Activated CD4-positive, alpha-beta T cell treated with anti-CD3 and anti-CD28 coated beads, Interleukin-2, amount 50 U/mL, for 16 hours (primary cell): ENCODE results near the gene ADARB2.
"Not testable (repeated sequence)": the region's sequence is repeated elsewhere in the genome, so short reads cannot be mapped to it uniquely, and the experiment has no call there.

Experiments used
- DNase-seq: peaks from one replicate; pipeline ENCODE4 v3.0.0-alpha.2; 2020

Gene ADARB2

GRCh38 chr10:1173091-1173490 is 564.2 kb downstream of the ADARB2 start:
- no peak for DNase-seq

DNA sequence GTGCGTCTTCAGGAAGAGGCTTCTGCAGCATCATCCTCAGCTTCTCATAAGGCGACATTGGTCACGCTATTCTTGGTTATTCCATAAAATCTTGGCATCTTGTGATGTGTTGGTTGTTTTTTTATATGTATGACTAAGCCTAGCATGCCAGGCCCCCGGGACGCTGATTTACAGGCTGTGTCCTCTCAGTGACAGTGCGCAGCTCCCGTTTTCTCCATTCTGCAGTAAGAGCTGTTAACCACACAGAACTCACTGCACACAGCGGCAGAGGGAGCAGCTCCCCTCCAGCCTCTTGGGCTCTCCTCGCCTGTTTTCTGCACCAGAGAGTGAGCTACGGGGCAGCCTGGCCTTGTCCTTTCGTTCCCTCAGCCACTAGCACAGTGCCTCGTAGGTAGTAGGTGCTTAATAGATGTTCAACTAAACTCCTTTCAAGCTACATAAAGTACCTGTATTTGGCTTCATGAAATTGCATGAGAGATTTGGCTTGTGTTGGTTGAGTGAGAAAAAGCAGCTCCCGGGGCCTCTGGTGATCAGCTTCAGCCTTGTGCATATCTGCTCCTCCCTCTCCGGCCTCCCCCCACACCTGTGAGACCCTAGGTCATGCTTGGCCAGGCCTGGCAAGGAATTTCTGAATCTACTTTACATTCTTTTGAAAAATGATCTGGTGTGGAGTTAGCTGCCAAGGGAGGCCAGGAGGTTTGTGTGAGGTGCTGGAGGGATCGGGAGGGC is 564.9 kb downstream of the ADARB2 start:
- DNase-seq = no peak

DNA sequence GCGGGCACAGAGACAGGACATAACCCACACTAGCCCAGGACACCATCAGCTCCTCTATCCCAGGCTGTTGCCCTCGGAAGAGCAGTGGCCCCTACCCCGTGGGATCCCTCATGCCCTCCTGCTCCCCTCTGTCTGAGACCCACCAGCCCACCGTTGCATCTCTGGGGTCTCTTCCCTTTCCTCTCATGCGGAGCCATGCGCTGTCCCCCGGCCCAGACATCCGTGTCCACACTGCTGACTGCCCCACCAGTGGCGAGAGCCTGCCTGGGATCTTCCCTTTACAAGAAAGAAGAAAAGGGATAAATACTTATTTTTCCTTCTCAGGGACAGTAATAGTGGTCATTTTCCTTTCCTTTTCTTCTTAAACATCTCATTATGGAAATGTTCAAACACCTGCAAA is 565.7 kb downstream of the ADARB2 start:
- no peak for DNase-seq

DNA sequence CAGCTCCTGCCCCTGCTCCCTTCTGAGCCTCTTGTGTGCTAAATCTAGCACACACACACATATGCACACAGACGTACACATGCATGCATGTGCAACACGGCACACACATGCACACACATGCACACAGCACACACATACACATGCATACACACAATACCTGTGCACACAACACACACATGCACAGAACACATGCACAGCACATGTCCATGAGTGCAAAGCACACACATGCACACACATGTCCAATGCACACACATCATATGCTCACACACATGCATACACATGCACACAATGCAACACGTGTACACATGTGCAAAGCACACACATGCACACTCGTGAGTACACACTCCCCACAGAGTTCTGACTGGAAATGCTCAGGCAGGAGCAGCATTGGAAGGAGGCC is 566.1 kb downstream of the ADARB2 start:
- no peak for DNase-seq

DNA sequence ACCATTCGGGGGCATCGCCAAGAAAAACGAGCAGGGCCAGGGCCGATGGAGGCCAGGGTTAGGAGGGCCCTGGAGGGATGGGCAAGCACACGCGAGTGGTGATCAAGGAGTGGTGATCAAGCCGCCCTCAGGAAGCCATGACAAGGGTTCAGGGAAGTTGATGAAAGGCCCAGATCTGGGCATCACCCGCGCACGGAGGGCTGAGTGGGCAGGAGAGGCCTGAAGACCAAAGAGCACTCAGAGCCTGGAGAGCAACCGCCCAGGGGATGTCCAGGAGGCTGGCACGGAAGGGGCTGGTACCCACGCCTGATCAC is 566.5 kb downstream of the ADARB2 start:
- no peak for DNase-seq

DNA sequence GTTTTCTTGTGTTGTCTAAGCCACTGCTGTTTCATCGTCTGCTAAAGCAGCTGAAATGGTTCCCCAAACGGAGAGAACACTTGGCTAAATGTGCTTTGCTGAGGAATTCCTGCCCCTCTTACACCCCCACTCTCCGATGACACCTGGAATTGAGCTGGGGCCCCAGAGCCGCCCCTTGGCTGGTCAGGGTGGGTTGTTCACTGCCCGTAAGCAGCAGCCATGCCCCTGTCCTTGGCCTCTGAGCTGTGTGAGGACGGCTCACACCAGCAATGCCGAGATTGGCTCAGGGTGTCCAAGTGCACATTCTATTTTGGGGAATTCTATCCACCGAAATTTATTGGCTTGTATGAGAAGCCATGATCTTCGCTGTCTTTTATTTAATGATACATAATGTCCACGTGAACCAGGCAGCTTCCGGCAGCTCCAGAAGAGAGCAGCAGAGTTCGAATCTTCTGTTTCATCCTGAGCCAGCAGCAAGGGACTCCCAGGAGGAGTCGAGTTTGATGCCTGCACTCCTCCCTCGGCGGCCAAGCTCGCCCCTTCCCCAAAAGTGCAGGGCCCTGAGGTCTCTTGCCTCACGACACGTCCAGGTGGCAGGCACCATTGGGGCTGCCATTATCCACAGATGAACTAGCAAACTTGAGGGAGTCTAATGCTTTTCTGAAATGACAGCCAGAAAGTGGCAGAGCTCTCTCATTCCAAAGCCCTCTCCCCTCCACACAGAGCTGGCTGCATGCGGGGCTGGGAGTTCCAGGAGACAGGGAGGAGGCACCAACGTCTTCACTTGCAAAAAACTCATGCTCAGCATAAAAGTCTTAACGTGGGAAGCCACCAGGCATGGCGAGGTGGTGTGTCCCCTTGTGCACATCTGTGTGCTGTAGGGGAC is 567.1 kb downstream of the ADARB2 start:
- DNase-seq = no peak

- DNase-seq = no peak
Observed at GRCh38 chr10:1169186-1169885, 568.0 kb downstream of the ADARB2 start.

GRCh38 chr10:1168763-1169162 is 568.6 kb downstream of the ADARB2 start:
- no peak for DNase-seq

GRCh38 chr10:1166828-1167275 is 570.5 kb downstream of the ADARB2 start:
- DNase-seq = no peak

- DNase-seq = no peak
Observed at GRCh38 chr10:1166101-1166827, 571.1 kb downstream of the ADARB2 start.

DNA sequence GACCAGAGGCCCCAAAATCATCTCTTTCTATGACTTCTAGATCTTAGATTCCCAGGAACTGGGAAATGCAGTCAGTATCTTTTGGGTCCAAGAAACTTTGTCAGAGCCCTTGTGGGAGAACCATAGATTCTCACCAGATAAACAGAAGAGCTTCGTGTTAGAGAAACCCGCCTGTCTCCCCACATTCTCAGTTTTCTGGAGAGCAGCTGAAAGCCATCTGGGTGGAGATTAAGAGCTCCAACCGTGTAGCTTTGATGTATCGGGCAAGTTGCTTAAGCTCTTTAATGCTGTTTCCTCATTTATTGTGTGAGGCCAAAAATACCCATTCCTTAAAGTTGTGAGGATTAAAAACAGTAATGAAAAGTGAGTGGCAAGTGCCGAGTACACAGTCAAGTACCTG is 573.5 kb downstream of the ADARB2 start:
- no peak for DNase-seq

DNA sequence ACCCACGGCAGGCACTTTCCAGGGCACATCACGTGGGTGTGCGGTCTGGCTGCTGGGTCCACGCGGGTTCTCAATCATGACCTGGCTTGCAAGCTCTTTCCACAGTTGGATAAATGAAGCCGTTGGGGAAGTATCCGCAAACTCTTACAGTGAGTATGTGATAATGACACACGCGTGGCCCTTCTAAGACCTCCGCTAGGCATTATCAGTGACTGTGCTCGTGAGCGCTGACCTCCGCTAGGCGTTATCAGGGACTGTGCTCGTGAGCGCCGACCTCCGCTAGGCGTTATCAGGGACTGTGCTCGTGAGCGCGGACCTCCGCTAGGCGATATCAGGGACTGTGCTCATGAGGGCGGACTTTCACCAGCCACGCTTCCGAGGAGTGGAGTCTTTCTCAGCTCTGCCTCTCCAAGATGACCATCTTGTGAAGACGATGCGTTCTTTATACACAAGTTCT is 574.1 kb downstream of the ADARB2 start:
- no peak for DNase-seq

GRCh38 chr10:1162481-1163203 is 574.7 kb downstream of the ADARB2 start:
- DNase-seq = no peak

DNA sequence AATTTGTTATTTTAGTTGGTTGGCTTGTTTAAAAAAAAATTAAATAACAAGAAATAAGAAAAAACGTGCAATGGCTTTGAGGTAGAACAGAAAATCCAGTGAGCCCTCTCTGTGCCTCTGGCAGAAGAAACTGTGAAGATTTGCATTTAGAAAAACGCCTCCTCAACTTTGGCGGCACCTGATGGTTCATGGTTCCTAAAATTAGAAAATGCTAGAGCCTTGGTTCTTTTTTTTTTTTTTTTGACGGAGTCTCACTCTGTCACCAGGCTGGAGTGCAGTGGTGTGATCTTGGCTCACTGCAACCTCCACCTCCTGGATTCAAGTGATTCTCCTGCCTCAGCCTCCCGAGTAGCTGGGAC is 576.0 kb downstream of the ADARB2 start:
- DNase-seq = not testable (repeated sequence)

GRCh38 chr10:1160561-1161314 is 576.6 kb downstream of the ADARB2 start:
- DNase-seq = no peak

- DNase-seq = no peak
Observed at GRCh38 chr10:1159131-1160061, 577.9 kb downstream of the ADARB2 start.

DNA sequence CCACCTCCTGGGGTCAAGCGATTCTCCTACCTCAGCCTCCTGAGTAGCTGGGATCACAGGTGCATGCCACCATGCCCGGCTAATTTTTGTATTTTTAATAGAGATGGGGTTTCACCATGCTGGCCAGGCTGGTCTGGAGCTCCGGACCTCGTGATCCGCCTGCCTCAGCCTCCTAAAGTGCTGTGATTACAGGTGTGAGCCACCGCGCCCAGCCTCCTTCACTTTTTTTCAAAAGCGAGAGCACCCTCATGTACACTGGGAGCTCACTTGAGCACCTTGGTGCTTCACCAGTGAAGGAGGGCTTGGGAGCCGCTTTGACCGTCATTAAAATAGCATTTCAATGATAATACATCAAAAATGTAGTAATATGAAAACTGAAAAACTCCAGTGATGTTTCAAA is 578.8 kb downstream of the ADARB2 start:
- not testable (repeated sequence) for DNase-seq

- DNase-seq = no peak
Observed at GRCh38 chr10:1158066-1158465, 579.3 kb downstream of the ADARB2 start.

- no peak for DNase-seq
Observed at GRCh38 chr10:1157615-1157933, 579.8 kb downstream of the ADARB2 start.

DNA sequence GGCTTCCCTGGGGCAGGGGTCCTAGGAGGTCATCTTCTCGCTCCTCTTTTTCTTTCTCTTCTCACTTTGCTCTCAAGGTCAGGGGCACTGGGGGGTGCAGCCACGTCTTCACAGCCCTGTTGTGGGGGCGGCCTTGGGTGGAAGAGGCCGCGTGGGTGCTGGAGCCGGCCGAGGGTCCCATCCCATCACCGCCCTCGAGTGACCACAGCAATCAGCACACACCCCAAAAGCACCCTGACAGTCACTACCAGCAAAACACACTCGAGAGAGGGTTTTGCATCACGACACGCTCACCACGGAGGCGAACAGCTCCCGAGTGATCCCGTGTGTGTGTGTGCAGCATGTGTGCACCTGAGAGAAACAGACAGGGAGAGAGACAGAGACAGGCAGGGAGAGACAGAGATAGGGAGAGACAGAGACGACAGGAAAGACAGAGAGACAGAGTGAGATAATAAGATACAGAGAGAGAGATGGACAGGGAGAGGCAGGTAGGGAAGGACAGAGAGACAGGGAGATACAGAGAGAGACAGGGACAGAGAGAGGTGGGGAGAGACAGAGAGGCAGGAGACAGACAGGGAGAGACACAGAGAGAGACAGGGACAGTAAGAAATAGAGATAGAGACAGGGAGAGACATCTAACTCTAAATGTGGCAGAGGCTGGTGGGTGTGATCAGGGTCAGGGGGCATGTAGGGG is 580.3 kb downstream of the ADARB2 start:
- no peak for DNase-seq
